ENCODE results near the gene SDCBP2.

The SDCBP2 gene, protein sequence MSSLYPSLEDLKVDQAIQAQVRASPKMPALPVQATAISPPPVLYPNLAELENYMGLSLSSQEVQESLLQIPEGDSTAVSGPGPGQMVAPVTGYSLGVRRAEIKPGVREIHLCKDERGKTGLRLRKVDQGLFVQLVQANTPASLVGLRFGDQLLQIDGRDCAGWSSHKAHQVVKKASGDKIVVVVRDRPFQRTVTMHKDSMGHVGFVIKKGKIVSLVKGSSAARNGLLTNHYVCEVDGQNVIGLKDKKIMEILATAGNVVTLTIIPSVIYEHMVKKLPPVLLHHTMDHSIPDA

DNA sequence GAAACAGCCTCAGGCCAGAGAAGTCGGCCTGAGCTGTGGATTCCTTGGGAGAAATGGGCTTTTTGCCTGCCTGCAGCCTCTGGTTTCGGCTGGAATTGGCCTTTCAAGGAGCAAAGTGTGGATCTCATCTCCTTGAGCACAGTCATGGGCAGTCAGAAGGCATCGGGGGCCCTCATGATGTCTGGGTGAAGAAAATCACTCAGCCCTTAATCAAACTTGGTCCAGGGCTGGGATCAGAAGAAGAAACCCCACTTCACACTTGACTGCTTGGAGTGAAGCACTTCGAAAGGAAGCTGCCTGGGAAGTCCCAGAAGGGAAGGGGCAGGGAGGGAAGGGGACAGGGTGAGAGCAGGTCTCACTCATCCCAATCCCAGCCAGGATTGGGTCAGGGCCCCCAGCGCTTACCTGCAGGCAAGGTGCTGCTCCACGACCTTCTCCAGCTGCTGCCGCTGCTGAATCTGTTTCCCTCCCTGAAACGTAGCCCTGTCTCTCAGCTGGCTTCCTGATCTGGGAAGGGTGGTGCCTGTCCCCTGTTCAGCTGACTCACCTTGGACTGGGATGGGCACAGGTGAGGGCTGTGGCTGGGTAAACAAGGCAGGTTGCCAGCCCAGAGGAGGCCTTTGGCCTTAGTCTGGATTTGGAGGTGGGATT is at the start of gene SDCBP2:
TSS of gene SDCBP2 (minus strand) at position 460 of the 651 bp plus-strand sequence. CDS start 8,723 bp downstream, outside the sequence.
- in situ Hi-C loops (cut with MboI; ENCODE audit: low sequenced_read_pairs): no loop called here

GRCh38 chr20:1378735-1379125 is 49.8 kb upstream of the SDCBP2 start:
- in situ Hi-C loops (cut with MboI; ENCODE audit: low sequenced_read_pairs): no loop called here

DNA sequence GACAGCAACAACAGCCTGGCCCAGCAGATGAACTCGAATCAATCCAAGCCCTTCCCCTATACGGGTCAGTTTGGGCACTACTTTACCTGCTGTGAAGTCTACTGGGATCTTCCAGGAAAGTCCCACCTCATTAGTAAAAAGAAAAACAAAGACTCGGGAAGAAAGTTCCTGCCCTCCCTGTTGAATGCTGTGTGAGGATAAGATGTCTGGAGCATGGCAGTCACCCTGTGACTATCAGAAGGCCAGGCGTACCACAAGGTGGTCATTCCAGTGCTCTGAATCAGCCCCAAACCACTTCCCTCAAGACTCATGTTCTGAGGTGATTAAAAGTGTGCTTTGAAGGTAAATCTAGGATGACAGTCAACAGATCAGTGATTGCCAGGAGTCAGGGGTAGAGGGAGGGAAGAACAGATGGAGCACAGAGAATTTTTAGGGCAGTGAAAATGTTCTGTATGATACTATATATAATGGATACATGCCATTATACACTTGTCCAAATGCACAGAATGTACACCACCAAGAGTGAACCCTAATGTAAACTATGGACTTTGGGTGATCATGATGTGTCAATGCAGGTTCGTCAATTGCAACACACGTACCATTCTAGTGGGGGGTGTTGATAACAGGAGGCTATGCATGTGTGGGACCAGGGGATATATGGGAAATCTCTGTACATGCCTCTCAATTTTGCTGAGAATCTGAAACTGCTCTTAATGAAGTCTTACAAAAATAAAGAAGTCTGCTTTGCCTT is 49.2 kb upstream of the SDCBP2 start:
- in situ Hi-C loops (cut with MboI; ENCODE audit: low sequenced_read_pairs): no loop called here

GRCh38 chr20:1377341-1377871 is 48.5 kb upstream of the SDCBP2 start:
- in situ Hi-C loops (cut with MboI; ENCODE audit: low sequenced_read_pairs): no loop called here

- in situ Hi-C loops (cut with MboI; ENCODE audit: low sequenced_read_pairs): no loop called here
Observed at GRCh38 chr20:1376408-1377270, 47.7 kb upstream of the SDCBP2 start.

DNA sequence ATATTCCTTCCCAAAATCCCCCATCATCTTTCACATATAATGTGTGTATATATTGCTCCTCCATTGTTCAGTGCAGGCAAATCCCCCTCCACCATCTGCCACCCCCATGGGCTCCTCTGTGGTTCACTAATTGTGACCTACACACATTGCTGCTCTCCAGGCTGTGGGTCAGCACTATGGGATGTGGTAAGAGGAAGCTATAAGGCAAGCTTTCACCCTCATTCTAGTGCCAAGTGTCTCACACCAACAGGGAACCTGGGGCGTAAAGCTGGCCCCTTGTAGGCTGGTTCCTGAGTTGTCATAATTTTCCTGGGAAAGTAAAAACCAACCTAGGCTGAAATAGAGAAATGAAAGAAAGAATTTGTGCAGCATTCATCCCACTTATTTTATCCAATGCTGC is 47.1 kb upstream of the SDCBP2 start:
- in situ Hi-C loops (cut with MboI; ENCODE audit: low sequenced_read_pairs): no loop called here

GRCh38 chr20:1375515-1375914 is 46.6 kb upstream of the SDCBP2 start:
- in situ Hi-C loops (cut with MboI; ENCODE audit: low sequenced_read_pairs): no loop called here

GRCh38 chr20:1374246-1374645 is 45.3 kb upstream of the SDCBP2 start:
- in situ Hi-C loops (cut with MboI; ENCODE audit: low sequenced_read_pairs): no loop called here

GRCh38 chr20:1373614-1374013 is 44.7 kb upstream of the SDCBP2 start:
- in situ Hi-C loops (cut with MboI; ENCODE audit: low sequenced_read_pairs): no loop called here

GRCh38 chr20:1373036-1373435 is 44.1 kb upstream of the SDCBP2 start:
- in situ Hi-C loops (cut with MboI; ENCODE audit: low sequenced_read_pairs): no loop called here

GRCh38 chr20:1371830-1372539 is 43.0 kb upstream of the SDCBP2 start:
- in situ Hi-C loops (cut with MboI; ENCODE audit: low sequenced_read_pairs): no loop called here

GRCh38 chr20:1371202-1371782 is 42.4 kb upstream of the SDCBP2 start:
- in situ Hi-C loops (cut with MboI; ENCODE audit: low sequenced_read_pairs): no loop called here

- in situ Hi-C loops (cut with MboI; ENCODE audit: low sequenced_read_pairs): no loop called here
Observed at GRCh38 chr20:1370548-1371110, 41.7 kb upstream of the SDCBP2 start.

DNA sequence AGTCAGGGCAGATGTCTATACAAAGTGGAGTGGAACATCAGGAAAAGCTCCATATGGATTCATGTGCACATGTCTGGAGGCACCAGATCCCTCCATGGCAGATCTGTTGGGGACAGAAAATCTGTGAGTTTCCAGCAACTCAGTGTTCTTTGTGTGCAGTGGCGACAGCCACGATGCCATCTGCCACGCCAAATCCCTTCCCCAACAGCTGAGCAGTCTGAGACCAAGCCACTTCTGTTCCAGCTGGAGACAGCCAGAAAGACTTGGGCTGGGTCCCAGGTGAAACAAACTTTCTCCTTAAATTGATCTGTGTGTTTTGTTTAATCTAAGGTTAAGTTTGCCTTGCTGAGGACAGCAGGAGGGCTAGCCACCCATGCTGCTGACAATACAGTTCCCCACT is 41.0 kb upstream of the SDCBP2 start:
- in situ Hi-C loops (cut with MboI; ENCODE audit: low sequenced_read_pairs): no loop called here

DNA sequence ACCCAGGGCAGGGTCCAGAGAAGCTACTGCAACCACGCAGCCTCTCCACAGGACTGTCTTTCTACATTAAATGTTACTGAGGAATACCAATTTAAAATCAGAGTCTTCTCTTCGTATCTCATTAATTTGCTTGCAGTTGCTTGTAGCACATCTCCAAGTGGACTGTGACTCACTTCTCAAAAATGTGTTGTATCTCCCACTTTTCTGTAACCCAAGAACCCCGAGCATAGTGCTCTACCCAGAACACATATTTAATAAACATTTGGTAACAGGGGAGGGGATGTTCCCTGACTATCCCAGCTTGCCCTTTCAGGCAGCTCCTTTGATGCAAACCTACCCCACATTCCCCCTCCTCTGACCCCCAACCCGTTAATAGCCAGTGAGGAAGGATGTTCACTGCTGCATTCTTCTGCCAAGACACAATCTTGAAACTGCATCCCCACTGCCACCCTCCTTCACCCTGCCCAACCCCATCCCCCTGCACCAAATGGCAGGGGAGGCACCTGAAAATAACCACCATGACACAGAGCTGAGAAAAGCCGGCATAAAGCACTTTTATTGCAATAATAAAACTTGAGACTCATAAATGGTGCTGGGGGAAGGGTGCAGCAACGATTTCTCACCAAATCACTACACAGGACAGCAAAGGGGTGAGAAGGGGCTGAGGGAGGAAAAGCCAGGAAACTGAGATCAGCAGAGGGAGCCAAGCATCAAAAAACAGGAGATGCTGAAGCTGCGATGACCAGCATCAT is 39.7 kb upstream of the SDCBP2 start:
- in situ Hi-C loops (cut with MboI; ENCODE audit: low sequenced_read_pairs): no loop called here

GRCh38 chr20:1367479-1367878 is 38.5 kb upstream of the SDCBP2 start:
- in situ Hi-C loops (cut with MboI; ENCODE audit: low sequenced_read_pairs): no loop called here

DNA sequence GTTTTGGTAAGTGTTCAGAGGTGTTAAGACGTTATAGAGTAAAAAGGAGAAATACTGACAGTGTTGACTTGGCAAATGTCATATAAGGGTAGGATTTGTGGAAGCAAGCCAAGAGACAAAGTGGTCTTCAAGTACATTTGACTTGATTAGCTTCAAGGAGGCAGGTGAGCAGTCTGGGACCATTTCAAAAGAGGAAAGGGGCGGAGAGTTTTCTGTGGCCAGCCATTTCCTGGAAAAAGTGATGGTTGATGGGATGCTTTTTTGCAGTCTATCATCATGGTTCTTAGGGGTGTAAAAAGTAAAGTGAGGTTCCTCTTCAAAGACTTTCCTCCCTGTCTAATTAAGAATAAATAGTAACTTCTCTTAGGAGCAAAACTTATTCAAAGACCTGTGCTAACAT is 35.2 kb upstream of the SDCBP2 start:
- in situ Hi-C loops (cut with MboI; ENCODE audit: low sequenced_read_pairs): no loop called here

DNA sequence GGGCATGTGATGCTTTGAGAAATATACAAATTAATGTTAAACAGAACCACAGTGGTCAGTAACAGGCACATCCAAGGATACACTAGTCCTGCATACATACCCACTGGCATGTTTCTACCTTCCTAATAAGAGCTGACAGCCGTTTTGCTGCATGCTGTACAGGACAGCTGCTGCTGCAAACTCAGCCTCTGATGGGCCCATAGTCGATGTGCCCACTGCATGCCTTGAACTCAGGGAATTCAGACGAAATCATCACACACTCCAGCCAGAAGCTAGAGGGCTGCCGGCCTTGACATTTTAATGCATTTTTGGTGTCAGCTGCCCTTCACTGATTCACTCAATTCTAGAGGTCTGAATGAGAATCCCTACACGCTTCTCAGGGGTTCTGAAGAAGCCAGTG is 34.6 kb upstream of the SDCBP2 start:
- in situ Hi-C loops (cut with MboI; ENCODE audit: low sequenced_read_pairs): no loop called here

DNA sequence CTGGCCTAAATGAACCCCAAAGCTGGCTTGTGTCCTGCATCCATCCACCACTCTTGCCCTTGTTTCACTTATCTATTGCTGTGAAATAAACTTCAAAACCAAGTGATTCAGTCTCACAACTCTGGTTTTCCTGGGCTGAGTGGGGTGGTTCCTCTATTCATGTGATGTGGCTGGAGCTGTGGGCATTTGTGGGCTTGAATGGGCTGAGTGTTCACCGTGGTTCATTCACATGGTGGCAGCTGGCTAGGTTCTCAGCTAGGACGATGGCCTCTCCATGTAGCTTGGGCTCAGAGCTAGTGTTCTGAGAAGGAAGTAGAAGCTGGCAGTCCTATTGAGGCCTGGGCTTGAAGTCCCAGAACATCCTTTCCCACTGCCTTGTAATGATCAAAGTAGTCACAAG is 33.5 kb upstream of the SDCBP2 start:
- in situ Hi-C loops (cut with MboI; ENCODE audit: low sequenced_read_pairs): no loop called here
